GM18907 (cell line): ENCODE data around the gene TOMM22.

Experiments
- ATAC-seq: cut with Tn5 transposase; IDR thresholded peaks from one replicate; pipeline ENCODE4 v1.9.1; 2021; ENCODE audit warnings: mild to moderate bottlenecking, moderate library complexity; ENCODE audit not compliant: unreplicated experiment

TOMM22 gene

GRCh38 chr22:38715176-38715764 lies 33.5 kb downstream of the TOMM22 start:
- no peak for ATAC-seq

GRCh38 chr22:38715852-38716251 lies 34.1 kb downstream of the TOMM22 start:
- ATAC-seq = no peak

- ATAC-seq = no peak
Measured at GRCh38 chr22:38716271-38716670, 34.5 kb downstream of the TOMM22 start.

GRCh38 chr22:38716826-38717225 lies 35.1 kb downstream of the TOMM22 start:
- ATAC-seq = no peak

GRCh38 chr22:38717244-38717643 lies 35.5 kb downstream of the TOMM22 start:
- no peak for ATAC-seq

GRCh38 chr22:38718414-38718813 lies 36.7 kb downstream of the TOMM22 start:
- ATAC-seq = no peak

GRCh38 chr22:38719196-38719595 lies 37.4 kb downstream of the TOMM22 start:
- no peak for ATAC-seq

- ATAC-seq = no peak
Measured at GRCh38 chr22:38720350-38720749, 38.6 kb downstream of the TOMM22 start.

- no peak for ATAC-seq
Measured at GRCh38 chr22:38721551-38721950, 39.8 kb downstream of the TOMM22 start.

GRCh38 chr22:38724176-38724575 lies 42.4 kb downstream of the TOMM22 start:
- no peak for ATAC-seq

- ATAC-seq = no peak
Measured at GRCh38 chr22:38724926-38725571, 43.3 kb downstream of the TOMM22 start.

- ATAC-seq = no peak
Measured at GRCh38 chr22:38725900-38726655, 44.3 kb downstream of the TOMM22 start.

GRCh38 chr22:38727123-38727522 lies 45.4 kb downstream of the TOMM22 start:
- no peak for ATAC-seq

- ATAC-seq = no peak
Measured at GRCh38 chr22:38727530-38728451, 46.0 kb downstream of the TOMM22 start.

GRCh38 chr22:38728871-38729796 lies 47.4 kb downstream of the TOMM22 start:
- no peak for ATAC-seq

- ATAC-seq = no peak
Measured at GRCh38 chr22:38729946-38730345, 48.2 kb downstream of the TOMM22 start.

GRCh38 chr22:38730411-38730871 lies 48.7 kb downstream of the TOMM22 start:
- ATAC-seq = no peak

- no peak for ATAC-seq
Measured at GRCh38 chr22:38731703-38732161, 50.0 kb downstream of the TOMM22 start.

GRCh38 chr22:38732251-38732815 lies 50.6 kb downstream of the TOMM22 start:
- no peak for ATAC-seq
